DND-41 (cell line): Measurements from ENCODE around the gene CD320.

Experiments
- ATAC-seq: fragments of 200-7000 bp; cut with Tn5 transposase; 3 replicates; pipeline ENCODE4 v1.9.1; 2021; ENCODE audit warnings: low read depth; ENCODE audit not compliant: insufficient read depth
- DNase-seq: peaks from one replicate; pipeline ENCODE4 v3.0.0-alpha.2; 2020
- H2AFZ ChIP-seq: 2 replicates; pipeline ENCODE4 v1.6.0; 2012; ENCODE audit warnings: low read depth, low read length
- H3K27ac ChIP-seq: 2 replicates; pipeline ENCODE4 v1.5.1; 2012; ENCODE audit warnings: low read length, inconsistent platforms
- H3K27me3 ChIP-seq: fragments of 200-600 bp; sonication (generic); 2 replicates; pipeline ENCODE4 v1.6.0; 2012; ENCODE audit warnings: low read length, mild to moderate bottlenecking, inconsistent platforms; ENCODE audit not compliant: insufficient read depth, poor library complexity
- H3K36me3 ChIP-seq: 2 replicates; pipeline ENCODE4 v1.5.1; 2012; ENCODE audit warnings: low read length, inconsistent platforms; ENCODE audit not compliant: insufficient read depth
- H3K4me1 ChIP-seq: 2 replicates; pipeline ENCODE4 v1.5.1; 2012; ENCODE audit warnings: mild to moderate bottlenecking, low read length; ENCODE audit not compliant: insufficient read depth
- H3K4me2 ChIP-seq: 2 replicates; pipeline ENCODE4 v1.6.0; 2012; ENCODE audit warnings: mild to moderate bottlenecking, moderate library complexity, low read length, inconsistent platforms; ENCODE audit not compliant: insufficient read depth
- H3K4me3 ChIP-seq, 2 experiments: fragments of 200-600 bp in 1 of 2; shearing (Covaris generic) in 1 of 2; 2 replicates each; pipeline ENCODE4 v1.5.1; 2012 to 2016; ENCODE audit warnings: inconsistent platforms in 2 of 2, low read length in 2 of 2, mild to moderate bottlenecking in 2 of 2, low read depth in 1 of 2, moderate library complexity in 1 of 2
- H3K79me2 ChIP-seq: 2 replicates; pipeline ENCODE4 v1.6.0; 2012; ENCODE audit warnings: low read length, inconsistent platforms; ENCODE audit not compliant: insufficient read depth
- H3K9ac ChIP-seq: 2 replicates; pipeline ENCODE4 v1.6.0; 2012; ENCODE audit warnings: low read depth, mild to moderate bottlenecking, inconsistent platforms, low read length, moderate library complexity
- H3K9me3 ChIP-seq: 2 replicates; pipeline ENCODE4 v1.5.1; 2012; ENCODE audit warnings: low read length, moderate library complexity, mild to moderate bottlenecking, inconsistent platforms; ENCODE audit not compliant: insufficient read depth, severe bottlenecking
- H4K20me1 ChIP-seq: 2 replicates; pipeline ENCODE4 v1.6.0; 2012; ENCODE audit warnings: low read length; ENCODE audit not compliant: insufficient read depth
- CTCF ChIP-seq: IDR thresholded peaks from 2 replicates; pipeline ENCODE4 v1.5.1; 2012; ENCODE audit warnings: borderline replicate concordance, low read length, moderate library complexity, mild to moderate bottlenecking; ENCODE audit not compliant: poor library complexity, severe bottlenecking; ENCODE audit errors: extremely low read depth
- EZH2 ChIP-seq: IDR thresholded peaks from 3 replicates; pipeline ENCODE4 v1.6.1; 2012; ENCODE audit warnings: borderline replicate concordance, low read depth, mild to moderate bottlenecking, moderate library complexity, low read length, inconsistent platforms; ENCODE audit not compliant: severe bottlenecking

Gene CD320

GRCh38 chr19:8332976-8333766 is 25.0 kb upstream of the CD320 start:
- no peak overlapping the region for H3K4me2 ChIP-seq
- H3K4me1 ChIP-seq = no peaks in the 10 kb centered on the region
- DNase-seq (no peak), ATAC-seq (no peak)
- no peak overlapping the region for H3K27ac ChIP-seq
- no peaks in the 10 kb centered on the region for H3K9me3 ChIP-seq
- no peak overlapping the region for H3K4me3 ChIP-seq
- H2AFZ ChIP-seq = no peak overlapping the region
- H3K79me2 ChIP-seq = no peaks in the 10 kb centered on the region
- no peaks in the 10 kb centered on the region for H3K36me3 ChIP-seq
- no peaks in the 10 kb centered on the region for H4K20me1 ChIP-seq
- TF ChIP-seq CTCF = no peak
- no peaks in the 10 kb centered on the region for H3K27me3 ChIP-seq
- H3K9ac ChIP-seq = no peak overlapping the region

GRCh38 chr19:8331263-8331845 is 23.2 kb upstream of the CD320 start:
- DNase-seq (no peak), ATAC-seq (no peak)
- Histone ChIP-seq H3K27me3 (no peaks in the 10 kb centered on the region), H4K20me1 (no peaks in the 10 kb centered on the region), H3K4me3 (no peak overlapping the region), H3K27ac (no peak overlapping the region), H2AFZ (no peak overlapping the region), H3K4me2 (no peak overlapping the region), H3K9ac (no peak overlapping the region), H3K9me3 (no peaks in the 10 kb centered on the region), H3K4me1 (no peaks in the 10 kb centered on the region), H3K36me3 (no peaks in the 10 kb centered on the region), H3K79me2 (no peaks in the 10 kb centered on the region)
- TF ChIP-seq CTCF (no peak), EZH2 (no peak)

GRCh38 chr19:8329996-8330395 is 21.8 kb upstream of the CD320 start:
- Histone ChIP-seq H4K20me1 (no peaks in the 10 kb centered on the region), H3K4me2 (no peak overlapping the region), H3K4me3 (no peak overlapping the region), H3K79me2 (no peaks in the 10 kb centered on the region), H3K27me3 (no peaks in the 10 kb centered on the region), H3K9me3 (no peaks in the 10 kb centered on the region), H3K4me1 (no peaks in the 10 kb centered on the region), H3K9ac (no peak overlapping the region), H3K27ac (no peak overlapping the region), H2AFZ (no peak overlapping the region), H3K36me3 (no peaks in the 10 kb centered on the region)
- no peak for DNase-seq
- ATAC-seq = no peak
- no peak for TF ChIP-seq EZH2
- TF ChIP-seq CTCF = no peak
